Mucosa of gallbladder (tissue), 1 donor: Measurements from ENCODE around the gene FOSL2. TPM values are rescaled to one million over a fixed set of nuclear protein-coding genes. Genes with fewer than 3 reads are reported as not detected.
A peak's percentile ranks its signal among the peaks of the same experiment; 100 is the strongest.

Experiments
- DNase-seq: peaks from one replicate; pipeline ENCODE4 v3.0.0-alpha.2; 2020; ENCODE audit warnings: low spot score
- total RNA-seq: library from RNA; stranded (reverse); gene quantifications from one replicate; pipeline ENCODE4 v1.2.1, GENCODE V29; 2021
- donor health status: DM: no; HTN: no; CAD: no.

FOSL2 gene
- total RNA-seq, 1 donor from 2014 or later, result 162 TPM

- DNase-seq, result no peak
Observed at GRCh38 chr2:28430788-28431418, 38.2 kb downstream of the FOSL2 start.

- no peak for DNase-seq
Observed at GRCh38 chr2:28431741-28432140, 39.1 kb downstream of the FOSL2 start.

DNA sequence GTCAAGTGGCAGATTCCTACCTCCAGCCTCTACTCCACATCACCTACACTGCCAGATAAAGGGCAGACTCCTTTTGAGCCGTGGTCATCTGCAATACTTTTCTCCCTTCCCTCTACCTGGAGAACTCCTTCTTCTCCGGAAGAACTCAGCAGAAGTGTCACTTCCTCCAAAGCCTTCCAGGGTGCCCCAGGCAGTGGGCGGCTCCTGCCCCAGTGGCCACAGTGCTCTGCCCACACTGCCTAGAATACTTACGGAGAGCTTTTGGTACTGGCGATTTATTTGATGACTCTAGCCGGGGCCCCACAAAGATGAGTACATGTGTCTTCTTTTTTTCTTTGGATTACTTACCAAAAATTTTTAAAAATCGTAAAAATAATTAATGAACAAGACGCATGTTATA, 39.7 kb downstream of the FOSL2 start:
- DNase-seq, result no peak

DNA sequence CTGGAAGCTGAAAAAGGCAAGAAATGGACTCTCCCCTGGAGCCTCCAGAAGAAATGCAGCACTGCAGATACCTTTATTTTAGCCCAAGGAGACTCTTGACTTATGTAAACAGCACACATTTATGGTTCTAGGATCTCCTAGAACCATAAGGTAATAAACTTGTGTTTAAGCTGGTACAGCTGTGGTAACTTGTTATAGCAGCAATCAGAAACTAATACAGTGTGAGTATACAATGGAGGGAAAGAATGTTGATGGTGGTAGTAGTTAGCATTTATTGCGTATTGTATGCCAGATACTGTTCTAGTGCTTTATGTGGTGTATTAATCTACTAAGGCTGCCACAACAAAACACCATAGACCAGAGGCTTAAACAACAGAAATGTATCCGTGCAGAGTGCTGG, 40.6 kb downstream of the FOSL2 start:
- DNase-seq, result no peak

DNA sequence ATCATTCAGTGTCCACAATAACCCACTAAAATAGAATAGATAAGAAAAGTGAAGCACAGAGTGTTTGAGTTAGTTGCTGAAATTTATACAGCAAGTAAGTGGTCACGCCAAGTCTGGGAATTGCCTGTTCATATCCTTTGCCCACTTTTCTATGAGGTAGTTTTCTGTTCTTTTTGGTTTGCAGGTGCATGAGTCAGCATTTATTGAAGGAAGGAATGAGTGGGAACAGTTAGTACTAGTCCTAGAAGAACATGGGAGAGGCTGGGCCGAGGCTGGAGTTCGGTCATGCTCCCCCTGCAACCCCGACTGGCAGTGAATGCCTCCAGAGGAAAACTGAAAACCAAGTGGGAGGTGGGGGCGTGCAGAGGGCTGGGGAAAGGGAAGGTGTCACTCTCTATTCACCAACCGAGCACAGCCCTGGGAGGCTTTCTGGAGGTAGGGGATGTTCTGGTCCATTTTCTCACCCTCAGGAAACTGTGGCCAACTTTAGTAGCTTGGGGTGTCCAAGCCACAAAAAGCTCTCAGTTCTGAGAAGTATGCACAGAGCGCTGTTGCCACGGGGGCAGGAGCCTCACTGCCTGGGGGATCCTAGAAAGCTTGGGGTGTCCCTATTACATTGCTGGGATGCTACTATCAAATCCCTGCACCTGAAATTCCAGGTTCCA, 41.4 kb downstream of the FOSL2 start:
- DNase-seq, result no peak

GRCh38 chr2:28434600-28434989, 41.9 kb downstream of the FOSL2 start:
- DNase-seq, result no peak

- no peak for DNase-seq
Observed at GRCh38 chr2:28435241-28435640, 42.6 kb downstream of the FOSL2 start.

DNA sequence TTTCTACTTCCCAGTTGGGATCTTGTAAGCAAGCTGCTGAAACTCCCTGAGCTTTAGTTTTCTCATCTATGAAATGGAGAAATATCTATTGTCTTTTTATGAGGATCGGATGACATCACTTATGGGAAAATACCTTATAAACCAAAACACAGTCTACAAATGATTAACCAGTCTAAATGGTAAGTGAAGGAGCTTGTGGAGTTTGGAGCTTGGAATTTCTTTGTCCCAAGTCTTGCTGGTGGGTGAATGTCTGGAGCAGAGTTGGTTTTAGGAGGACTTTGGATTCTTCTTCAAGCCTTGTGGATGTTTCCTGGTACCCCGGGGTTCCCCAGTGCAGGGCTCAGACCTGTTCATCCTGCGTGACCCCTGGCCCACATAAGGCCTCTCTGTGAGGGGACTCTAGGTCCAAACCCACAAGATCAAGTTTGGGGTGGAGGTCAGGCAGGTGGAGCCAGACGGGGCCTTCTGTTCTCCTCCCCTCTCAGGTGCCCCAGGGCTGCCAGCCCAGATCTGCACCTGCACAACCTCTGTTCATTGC, 43.2 kb downstream of the FOSL2 start:
- DNase-seq, result peak; percentile 25

GRCh38 chr2:28436525-28437051, 43.9 kb downstream of the FOSL2 start:
- DNase-seq, result peak; percentile 83

- peak; percentile 52 for DNase-seq
Observed at GRCh38 chr2:28437149-28437835, 44.6 kb downstream of the FOSL2 start.

GRCh38 chr2:28437918-28438317, 45.3 kb downstream of the FOSL2 start:
- no peak for DNase-seq

- DNase-seq, result no peak
Observed at GRCh38 chr2:28438532-28439063, 45.9 kb downstream of the FOSL2 start.

GRCh38 chr2:28439127-28439526, 46.5 kb downstream of the FOSL2 start:
- DNase-seq, result no peak

DNA sequence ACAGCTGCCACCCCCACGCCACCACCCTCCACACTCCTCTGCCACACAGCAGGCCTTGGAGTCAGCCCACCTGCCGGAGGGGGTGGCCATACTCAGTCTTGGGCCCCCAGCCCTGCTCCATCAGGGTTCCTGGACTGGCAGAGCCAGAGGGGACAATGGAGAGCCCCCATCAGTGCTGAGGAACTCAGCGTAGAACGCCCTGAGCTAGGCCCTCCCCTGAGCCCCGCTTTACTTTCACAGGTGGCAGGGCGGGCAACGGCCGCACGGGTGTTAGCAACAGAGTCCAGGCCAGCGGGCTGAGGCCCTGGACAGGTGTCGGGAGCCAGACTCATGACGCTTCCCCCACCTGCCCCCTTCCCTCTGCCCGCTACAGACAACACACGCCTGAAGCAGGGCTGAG, 47.1 kb downstream of the FOSL2 start:
- no peak for DNase-seq

DNA sequence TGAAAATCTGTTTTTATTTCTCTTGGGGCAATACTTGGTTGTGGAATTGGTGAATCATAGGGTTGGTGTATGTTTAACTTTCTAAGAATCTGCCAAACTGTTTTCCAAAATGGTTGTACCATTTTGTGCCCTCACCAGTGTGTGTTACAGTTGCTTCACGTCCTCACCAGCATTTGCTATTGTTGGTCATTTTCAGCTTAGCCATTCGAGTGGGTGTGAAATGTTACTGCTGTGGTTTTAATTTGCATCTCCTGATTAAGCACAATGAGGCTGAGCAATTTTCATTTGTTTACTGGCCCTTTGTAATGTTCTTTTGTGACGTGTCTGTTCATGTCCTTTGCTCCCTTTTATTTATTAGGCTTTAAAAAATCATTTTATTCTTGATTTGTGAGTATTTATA, 49.7 kb downstream of the FOSL2 start:
- DNase-seq, result no peak

GRCh38 chr2:28444956-28445355, 52.3 kb downstream of the FOSL2 start:
- DNase-seq, result no peak

- DNase-seq, result no peak
Observed at GRCh38 chr2:28445448-28446258, 53.0 kb downstream of the FOSL2 start.

- DNase-seq, result no peak
Observed at GRCh38 chr2:28446531-28446930, 53.9 kb downstream of the FOSL2 start.

DNA sequence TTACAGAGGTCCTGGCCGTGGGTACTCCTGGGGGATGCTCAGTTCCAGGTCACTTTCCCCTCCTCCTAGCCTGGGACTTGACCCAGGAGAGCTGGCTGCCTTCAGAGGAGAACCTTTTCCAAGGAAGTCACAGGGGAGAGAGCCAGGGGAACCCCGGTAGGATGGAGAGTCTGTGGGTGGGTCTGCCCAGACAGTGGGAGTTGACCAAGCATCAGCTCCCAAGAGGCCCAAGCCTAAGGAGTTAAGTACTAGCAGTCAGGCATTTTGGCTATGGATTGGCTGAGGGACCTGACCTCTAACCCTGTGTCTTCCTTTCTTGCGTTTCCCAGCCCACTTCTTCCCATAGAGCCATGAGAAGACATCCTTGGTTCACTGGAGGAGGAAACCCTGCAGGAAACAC, 54.4 kb downstream of the FOSL2 start:
- DNase-seq, result no peak

DNA sequence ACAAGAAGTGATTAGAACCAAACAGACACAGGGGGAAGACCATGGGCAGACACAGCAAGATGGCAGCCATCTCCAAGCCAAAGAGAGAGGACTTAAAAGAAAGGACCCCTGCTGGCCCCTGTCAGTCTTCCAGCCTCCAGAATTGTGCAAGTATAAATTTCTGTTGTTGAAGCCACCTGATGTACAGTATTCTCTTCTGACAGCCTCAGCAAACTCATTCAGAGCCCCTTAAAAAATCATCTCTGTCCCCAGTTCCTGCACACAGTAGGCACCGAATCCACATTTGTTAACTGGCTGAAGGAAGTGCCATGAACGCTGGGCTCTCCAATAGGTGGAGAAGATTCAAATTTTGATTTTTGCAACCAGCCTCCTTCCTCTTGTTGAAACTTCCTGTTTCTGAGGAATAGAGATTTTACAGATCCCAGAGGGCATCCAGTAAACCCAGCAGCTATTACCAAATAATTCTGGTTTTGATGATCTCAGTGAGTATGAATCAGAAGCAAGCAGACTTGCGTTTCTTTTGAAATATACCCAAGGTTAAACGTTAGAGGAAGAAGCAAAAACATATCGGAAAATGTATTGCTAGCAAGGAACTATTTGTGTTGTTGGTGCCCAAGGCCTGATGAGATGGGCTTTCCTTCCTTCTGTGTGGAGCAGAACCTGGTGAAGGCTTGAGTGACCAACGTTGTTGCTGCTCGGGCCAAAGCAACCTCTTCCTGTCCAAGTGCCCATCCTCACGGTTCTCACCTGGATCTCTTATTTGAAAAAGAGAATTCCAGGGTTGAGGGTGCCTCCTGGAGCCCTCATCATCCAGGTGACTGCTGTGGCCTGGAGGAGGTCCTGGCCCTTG, 55.5 kb downstream of the FOSL2 start:
- no peak for DNase-seq

GRCh38 chr2:28448793-28449100, 56.1 kb downstream of the FOSL2 start:
- DNase-seq, result no peak
